Psoas muscle (tissue), 8 donors: ENCODE measurements around the gene ITGB5. TPM values are rescaled to one million over a fixed set of nuclear protein-coding genes. Genes with fewer than 3 reads are reported as not detected.

Source experiments
- ATAC-seq, 4 donors: fragments of 200-7000 bp; cut with Tn5 transposase; one replicate each; pipeline ENCODE4 v1.9.1; 2020; ENCODE audit warnings: moderate library complexity in 3 of 4, mild to moderate bottlenecking in 2 of 4
- DNase-seq, 2 donors: peaks; one replicate each; pipeline ENCODE4 v3.0.0-alpha.2; 2020
- H3K27ac ChIP-seq: fragments of 200-600 bp; one replicate; pipeline ENCODE4 v1.8.0; 2022
- H3K27me3 ChIP-seq, 3 donors: fragments of 200-600 bp in 1 of 3; one replicate each; pipeline versions ENCODE4 v1.6.1 to v1.8.0; 2013 to 2022; ENCODE audit warnings: low read length in 2 of 3, mild to moderate bottlenecking in 2 of 3, moderate library complexity in 1 of 3; ENCODE audit not compliant: insufficient read depth in 3 of 3
- H3K36me3 ChIP-seq, 2 donors: fragments of 200-600 bp in 1 of 2; one replicate each; pipeline versions ENCODE4 v1.6.1 to v1.8.0; 2013 to 2022; ENCODE audit warnings: low read depth in 1 of 2, mild to moderate bottlenecking in 1 of 2, moderate library complexity in 1 of 2; ENCODE audit not compliant: insufficient read depth in 1 of 2
- H3K4me1 ChIP-seq: fragments of 200-600 bp; one replicate; pipeline ENCODE4 v1.8.0; 2022
- H3K4me3 ChIP-seq: fragments of 200-600 bp; one replicate; pipeline ENCODE4 v1.8.0; 2022; ENCODE audit warnings: mild to moderate bottlenecking
- H3K9me3 ChIP-seq: fragments of 200-600 bp; one replicate; pipeline ENCODE4 v1.8.0; 2022
- CTCF ChIP-seq: fragments of 200-600 bp; IDR thresholded peaks from one replicate; pipeline ENCODE4 v1.8.0; 2022; ENCODE audit warnings: antibody characterized with exemption
- WGBS, 3 donors: extraction: QIAGEN DNeasy Blood & Tissue Kit; methylation state at CpG; one replicate each; pipeline versions ENCODE4 v1.1.6 to v1.1.7; 2013; 5-methylcytosine and 5-hydroxymethylcytosine counted together
- intact Hi-C, 2 donors: fragments of 100-400 bp; cut with DNase I; formaldehyde crosslinking; loops; one replicate each; pipeline versions ENCODE4 v1.11.0 to v1.14.2; 2022
- polyA plus RNA-seq, 3 donors: library from polyadenylated mRNA; stranded (reverse); fragments of 200-250 nt; gene quantifications; one replicate each; pipeline ENCODE4 v1.2.3, GENCODE V29; 2013
- total RNA-seq, 4 donors: library from RNA; stranded (reverse); fragmentation: NEBNext Ultra II Directional in 2 of 4; extraction: Animal tissue kit (Norgen Biotek cat#: 25700) in 2 of 4; gene quantifications; one replicate each; pipeline versions ENCODE4 v1.2.1 to v1.2.4, GENCODE V29; 2021 to 2023
- donor health status: healthy with polysubstance abuse.
- donor health status: DM: no; HTN: no; CAD: no; lungs with moderate emphysema.
- donor health status: Bipolar disorder and iron deficiency.
- donor health status: healthy.
- donor health status: DM: yes; HTN: yes; CAD: no.
- donor health status: DM: no; HTN: no; CAD: no.
- donor health status: DM: no; HTN: no; CAD: no.
- donor health status: DM: yes; HTN: yes; CAD: no.

Gene ITGB5
- total and polyA plus RNA-seq, 7 donors: 19.3 to 61.5 (median 37.5) TPM

GRCh38 chr3:124888482-124889441 lies 1.6 kb upstream of the ITGB5 start:
- H3K4me1 ChIP-seq: peaks cover 19% of the 10 kb centered on the region
- DNase-seq (no peak), ATAC-seq (no peak)
- H3K4me3 ChIP-seq: no peak overlapping the region
- TF ChIP-seq CTCF: no peak
- no peak overlapping the region for H3K27ac ChIP-seq
- no peaks in the 10 kb centered on the region for H3K27me3 ChIP-seq
- WGBS, 3 donors: 74 to 81% (median 79%) methylated on average over 8 of the region's 8 CpGs
- no peaks in the 10 kb centered on the region for H3K36me3 ChIP-seq
- no peaks in the 10 kb centered on the region for H3K9me3 ChIP-seq
- intact Hi-C loops: loop anchor here in 1 of 2 donors (5.0 kb wide), 1 partner anchor 51 kb away; no protein-coding TSS in a partner anchor

- TF ChIP-seq CTCF: no peak
- DNase-seq (no peak), ATAC-seq (no peak)
- WGBS, 3 donors: 91% methylated on average over 11 of the region's 11 CpGs
- Histone ChIP-seq H3K4me1 (peaks cover 14% of the 10 kb centered on the region), H3K4me3 (peak overlapping the region; percentile 91), H3K27me3 (no peaks in the 10 kb centered on the region), H3K27ac (peak overlapping the region; percentile 92), H3K9me3 (no peaks in the 10 kb centered on the region), H3K36me3 (no peaks in the 10 kb centered on the region)
- intact Hi-C loops: loop anchor here in 1 of 2 donors (1.0 to 5.0 kb wide), 2 partner anchors 51 to 102 kb away; no protein-coding TSS in a partner anchor
These were observed 750 bp upstream of the ITGB5 start for GRCh38 chr3:124887932-124888298.

GRCh38 chr3:124886168-124887056 lies 753 bp downstream of the ITGB5 start:
- Histone ChIP-seq H3K36me3 (no peaks in the 10 kb centered on the region), H3K27me3 (no peaks in the 10 kb centered on the region), H3K27ac (peak overlapping the region; percentile 92), H3K4me1 (peaks cover 14% of the 10 kb centered on the region), H3K9me3 (no peaks in the 10 kb centered on the region), H3K4me3 (peak overlapping the region; percentile 91)
- intact Hi-C loops: loop anchor here in 1 of 2 donors (1.0 to 5.0 kb wide), 2 partner anchors 49 to 100 kb away; no protein-coding TSS in a partner anchor
- no peak for TF ChIP-seq CTCF
- ATAC-seq (peak; percentile 52 to 66 (median 58)), DNase-seq (peak; percentile 51 to 74)
- 2 to 6% (median 4%) methylated on average over 38 to 87 of the region's 87 CpGs for WGBS, 3 donors

GRCh38 chr3:124885466-124886167 lies 1.5 kb downstream of the ITGB5 start:
- intact Hi-C loops: loop anchor here in 1 of 2 donors (5.0 kb wide), 1 partner anchor 48 kb away; no protein-coding TSS in a partner anchor
- whole genome bisulfite sequencing, 3 donors: 31 to 49% (median 32%) methylated on average over 17 of the region's 17 CpGs
- Histone ChIP-seq H3K27ac (peak overlapping the region; percentile 92), H3K36me3 (no peaks in the 10 kb centered on the region), H3K27me3 (no peaks in the 10 kb centered on the region), H3K4me1 (peaks cover 14% of the 10 kb centered on the region), H3K4me3 (peak overlapping the region; percentile 91), H3K9me3 (no peaks in the 10 kb centered on the region)
- DNase-seq (no peak), ATAC-seq (no peak)
- TF ChIP-seq CTCF: no peak
